ENCODE measurements around the gene LCA5.
"Not testable (repeated sequence)": the region's sequence is repeated elsewhere in the genome, so short reads cannot be mapped to it uniquely, and the experiment has no call there.

LCA5 gene

GRCh38 chr6:79536585-79536953 is 661 bp downstream of the LCA5 start:
- DNase-seq: no peak

DNA sequence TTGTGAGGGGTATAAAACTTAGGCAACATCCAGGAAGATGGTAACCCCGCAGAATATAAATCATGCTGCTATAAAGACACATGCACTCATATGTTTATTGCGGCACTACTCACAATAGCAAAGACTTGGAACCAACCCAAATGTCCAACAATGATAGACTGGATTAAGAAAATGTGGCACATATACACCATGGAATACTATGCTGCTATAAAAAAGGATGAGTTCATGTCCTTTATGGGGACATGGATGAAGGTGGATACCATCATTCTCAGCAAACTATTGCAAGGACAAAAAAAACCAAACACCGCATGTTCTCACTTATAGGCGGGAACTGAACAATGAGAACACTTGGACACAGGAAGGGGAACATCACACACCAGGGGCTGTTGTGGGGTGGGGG is 7.7 kb downstream of the LCA5 start:
- not testable (repeated sequence) for DNase-seq

- no peak for DNase-seq
These were observed 10.3 kb downstream of the LCA5 start for GRCh38 chr6:79526897-79527296.

GRCh38 chr6:79525272-79526100 is 11.7 kb downstream of the LCA5 start:
- no peak for DNase-seq

DNA sequence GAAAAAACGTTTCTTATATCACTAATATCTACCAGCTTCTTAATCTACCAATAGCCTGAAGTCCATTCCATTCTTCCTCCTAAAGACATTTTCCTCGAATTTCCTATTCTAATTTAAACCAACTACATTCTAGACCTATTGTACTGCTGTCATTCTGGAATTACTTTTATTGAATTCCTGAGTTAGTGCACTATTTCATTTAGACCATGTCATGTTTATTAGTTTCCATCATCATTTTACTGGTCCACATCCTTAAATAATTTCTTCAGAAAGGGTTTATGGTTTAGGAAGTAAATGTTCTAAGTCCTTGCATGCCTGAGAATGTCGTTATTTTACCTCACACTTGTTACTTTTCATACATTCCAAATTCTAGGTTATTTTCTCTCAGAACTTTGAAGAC is 13.2 kb downstream of the LCA5 start:
- DNase-seq: no peak

- DNase-seq: no peak
These were observed 14.6 kb downstream of the LCA5 start for GRCh38 chr6:79522609-79523008.

DNA sequence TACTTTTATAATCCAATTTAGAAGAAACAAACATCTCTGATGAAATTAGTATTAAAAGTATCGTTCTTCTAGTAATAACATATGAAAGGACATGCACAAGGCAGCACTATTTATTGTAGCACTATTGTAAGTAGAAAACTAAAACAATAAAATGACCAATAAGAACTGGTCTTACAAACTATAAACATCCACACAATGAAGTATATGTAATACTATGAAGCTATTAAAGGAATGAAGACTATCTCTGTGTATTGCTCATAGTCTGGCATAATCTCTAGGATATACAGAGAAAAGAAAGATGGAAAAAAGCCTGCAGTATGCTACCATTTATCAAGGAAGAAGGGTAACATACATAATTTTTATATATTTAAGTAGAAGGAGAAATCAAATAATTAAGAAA is 16.7 kb downstream of the LCA5 start:
- DNase-seq: no peak

DNA sequence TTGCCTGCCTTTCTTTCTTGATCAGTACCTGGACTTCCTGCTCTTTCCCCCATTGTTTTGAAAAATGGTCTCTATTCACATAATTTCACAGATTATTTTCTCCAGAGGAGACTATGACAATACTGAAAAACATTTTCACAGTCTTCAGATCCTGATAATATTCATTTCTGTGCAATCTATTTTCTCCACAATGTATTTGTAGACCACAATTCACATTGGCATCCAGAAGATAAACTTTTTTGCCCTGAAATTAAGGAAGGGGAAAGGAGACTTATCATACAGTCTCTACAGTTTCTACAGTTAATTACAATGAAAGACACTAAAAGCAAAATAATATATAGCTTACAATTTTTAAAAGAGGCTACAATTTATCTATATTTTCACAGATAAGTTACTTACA is 18.4 kb downstream of the LCA5 start:
- DNase-seq: no peak

DNA sequence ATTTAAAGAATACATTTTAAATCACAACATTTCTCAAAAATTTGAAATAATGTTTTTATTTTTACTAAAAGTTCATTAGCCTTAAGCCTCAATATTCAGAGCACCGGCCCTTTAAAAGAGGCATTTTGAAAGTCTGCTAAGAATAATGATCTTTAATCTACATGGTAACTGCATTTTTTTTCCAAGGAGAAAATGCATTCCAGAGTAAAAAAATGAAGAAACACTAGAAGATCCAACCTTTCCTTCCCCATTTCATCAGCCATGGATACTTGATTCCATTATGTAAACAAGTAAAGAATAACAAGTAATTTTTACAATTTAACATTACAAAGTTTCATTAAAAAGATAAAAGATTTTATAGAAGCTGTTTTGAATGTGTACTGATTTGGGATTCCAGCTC is 21.8 kb downstream of the LCA5 start:
- no peak for DNase-seq

- no peak for DNase-seq
These were observed 24.1 kb downstream of the LCA5 start for GRCh38 chr6:79513111-79513510.

DNA sequence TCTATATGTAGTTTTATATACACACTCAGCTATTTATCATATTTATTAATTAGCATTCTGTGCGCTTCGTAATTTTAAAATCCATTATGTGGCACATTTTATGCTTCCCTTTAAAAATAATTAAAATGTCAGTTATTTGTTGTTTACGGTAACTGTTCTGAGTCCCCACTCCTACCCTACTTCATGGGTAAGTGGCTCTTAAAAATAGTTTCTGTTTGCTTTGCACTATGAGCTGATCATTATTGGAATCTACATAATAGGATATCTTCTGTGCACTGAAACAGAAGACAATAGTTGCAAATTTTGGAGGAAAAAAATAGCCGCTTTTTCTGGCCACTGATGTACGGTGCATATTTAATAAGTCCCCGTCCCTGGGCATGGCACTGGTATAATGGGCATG is 25.2 kb downstream of the LCA5 start:
- DNase-seq: no peak

DNA sequence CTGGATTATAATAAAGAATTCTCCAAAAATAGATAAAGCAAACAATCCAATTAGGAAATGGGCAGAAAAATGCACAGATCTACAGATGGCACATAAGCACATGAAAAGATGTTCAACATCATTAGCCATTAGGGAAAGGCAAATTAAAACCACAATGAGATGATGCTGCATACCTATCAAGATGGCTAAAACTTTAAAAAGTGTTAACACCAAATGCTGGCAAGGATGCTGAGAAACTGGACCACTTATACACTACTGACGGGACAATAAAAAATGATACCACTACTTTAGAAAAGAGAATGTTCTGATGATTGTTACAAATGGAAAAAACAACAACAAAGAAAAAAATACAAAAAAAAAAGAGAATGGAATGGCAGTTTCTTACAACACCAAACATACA is 26.5 kb downstream of the LCA5 start:
- DNase-seq: no peak

- no peak for DNase-seq
These were observed 31.0 kb downstream of the LCA5 start for GRCh38 chr6:79506251-79506650.

- DNase-seq: no peak
These were observed 32.9 kb downstream of the LCA5 start for GRCh38 chr6:79504372-79504771.

- no peak for DNase-seq
These were observed 38.4 kb downstream of the LCA5 start for GRCh38 chr6:79498842-79499241.

GRCh38 chr6:79495246-79495645 is 42.0 kb downstream of the LCA5 start:
- DNase-seq: no peak

GRCh38 chr6:79494841-79495240 is 42.4 kb downstream of the LCA5 start:
- DNase-seq: no peak

- DNase-seq: no peak
These were observed 66.5 kb downstream of the LCA5 start for GRCh38 chr6:79470728-79471127.

DNA sequence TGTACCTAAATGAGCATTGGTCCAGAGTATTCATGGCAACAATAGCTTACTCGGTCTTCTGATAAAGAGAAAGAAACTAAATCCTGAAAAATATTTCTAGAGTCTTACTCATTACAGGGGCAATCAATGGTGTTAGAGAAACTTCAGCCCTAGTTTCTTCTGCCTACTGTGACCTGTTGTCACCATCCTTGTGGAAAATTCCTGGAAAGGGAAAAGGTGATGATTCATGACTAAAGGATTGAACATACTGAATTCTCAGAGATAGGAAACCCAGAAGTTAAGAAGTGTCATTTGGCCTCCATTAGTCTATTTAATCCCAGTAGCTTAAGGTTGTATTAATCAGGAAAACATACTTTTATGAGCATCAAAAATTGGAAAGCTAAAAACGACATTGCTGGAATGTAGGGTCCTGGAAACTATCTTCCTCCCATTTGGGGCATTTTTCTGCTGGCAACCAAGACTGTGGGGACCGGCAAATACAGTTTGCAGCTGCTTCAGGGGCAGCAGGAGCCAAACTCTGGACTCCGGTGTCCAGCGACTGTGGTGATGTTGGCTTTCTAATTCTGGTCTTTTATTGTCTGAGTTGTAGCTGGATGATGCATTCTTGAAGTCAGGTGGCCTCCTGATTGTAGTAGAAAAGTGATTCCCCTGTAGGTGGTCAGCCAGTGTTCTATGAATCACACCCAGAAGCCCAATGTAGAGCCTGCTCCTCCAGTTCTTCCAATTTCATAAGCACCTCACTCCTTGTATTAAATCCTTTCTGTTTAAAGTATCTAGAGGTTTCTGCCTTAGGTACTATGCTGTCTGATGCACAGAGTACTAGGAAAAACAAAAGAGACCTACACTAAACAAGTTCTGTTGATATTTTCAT is 67.6 kb downstream of the LCA5 start:
- no peak for DNase-seq

- DNase-seq: no peak
These were observed 68.6 kb downstream of the LCA5 start for GRCh38 chr6:79468587-79468986.

- DNase-seq: no peak
These were observed 69.1 kb downstream of the LCA5 start for GRCh38 chr6:79468116-79468515.

GRCh38 chr6:79467716-79468115 is 69.5 kb downstream of the LCA5 start:
- no peak for DNase-seq

DNA sequence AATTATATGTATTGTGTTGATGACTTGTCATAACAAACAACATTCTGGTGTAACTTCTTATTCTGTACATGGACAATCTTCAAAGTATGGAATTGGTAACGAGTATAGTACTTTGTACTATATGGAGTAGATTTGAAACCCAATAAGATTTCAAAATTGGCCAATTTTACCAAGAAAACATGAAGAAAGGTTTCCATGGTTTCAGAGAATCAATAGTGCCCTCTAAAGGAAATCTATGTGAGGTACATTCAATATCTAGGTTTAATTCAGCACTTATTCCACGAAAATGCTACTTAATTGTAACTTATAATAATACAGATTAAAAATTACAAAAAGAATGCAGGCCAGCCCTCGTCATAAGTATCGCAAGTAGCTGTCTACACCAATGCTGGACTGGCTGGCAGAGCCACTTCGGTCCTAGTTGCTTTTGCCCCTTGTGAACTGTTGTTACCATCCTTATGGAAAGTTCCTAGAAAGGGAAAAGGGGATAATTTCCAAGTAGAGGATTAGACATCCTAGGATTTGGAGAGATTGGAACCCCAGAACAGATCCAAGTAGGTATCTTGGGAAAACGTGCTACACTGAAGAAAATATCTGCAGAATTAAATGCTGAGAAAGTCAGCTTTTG is 70.9 kb downstream of the LCA5 start:
- no peak for DNase-seq

GRCh38 chr6:79465381-79465780 is 71.8 kb downstream of the LCA5 start:
- DNase-seq: no peak
